HG03097 (cell line): ENCODE results near the gene ENDOV.
A peak's percentile ranks its signal among the peaks of the same experiment; 100 is the strongest.

ENCODE experiments used
- ATAC-seq: cut with Tn5 transposase; IDR thresholded peaks from one replicate; pipeline ENCODE4 v1.9.1; 2021; ENCODE audit not compliant: unreplicated experiment, low FRiP score

ENDOV gene

DNA sequence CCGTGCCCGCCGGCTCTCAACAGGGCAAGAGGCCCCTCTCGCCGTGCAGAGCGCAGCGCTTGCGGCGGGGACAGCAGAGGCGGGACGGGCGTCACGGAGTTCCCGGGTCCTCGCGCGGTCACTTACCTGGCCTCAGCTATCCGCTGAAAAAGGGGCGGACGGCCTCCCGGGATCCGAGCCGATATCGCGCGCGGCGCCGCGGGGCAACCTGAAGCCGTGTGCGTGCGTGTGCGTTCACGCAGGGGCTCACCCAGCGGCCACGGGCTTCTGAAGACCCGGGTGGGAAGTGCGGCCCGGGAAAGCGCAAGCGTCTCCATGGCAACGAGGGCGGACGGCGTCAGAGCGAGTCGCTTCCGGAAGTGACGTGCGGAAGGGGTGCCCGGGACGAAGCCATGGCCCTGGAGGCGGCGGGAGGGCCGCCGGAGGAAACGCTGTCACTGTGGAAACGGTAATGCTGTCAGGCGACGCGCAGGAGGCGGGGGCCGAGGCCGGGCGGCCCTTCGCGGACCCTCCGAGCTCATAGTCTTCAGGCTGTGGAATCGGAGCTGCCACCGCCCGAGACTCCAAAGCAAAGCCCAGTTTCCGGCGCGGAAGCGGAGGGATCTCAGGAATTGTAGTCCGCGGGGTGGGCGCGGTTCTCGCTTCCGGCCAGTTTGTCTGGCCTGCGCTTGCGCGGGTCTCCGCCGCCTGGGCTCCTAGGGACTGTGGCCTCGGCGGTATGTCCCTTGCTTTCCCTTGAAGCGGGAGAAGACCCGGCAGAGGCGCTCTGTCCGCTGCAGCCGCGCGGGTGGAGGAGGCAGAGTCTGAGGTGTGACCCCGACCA is at the start of gene ENDOV:
TSS of gene ENDOV (plus strand) at position 365 of the 823 bp plus-strand sequence. CDS start at position 393, 28 bp downstream.
- peak; percentile 90 for ATAC-seq

DNA sequence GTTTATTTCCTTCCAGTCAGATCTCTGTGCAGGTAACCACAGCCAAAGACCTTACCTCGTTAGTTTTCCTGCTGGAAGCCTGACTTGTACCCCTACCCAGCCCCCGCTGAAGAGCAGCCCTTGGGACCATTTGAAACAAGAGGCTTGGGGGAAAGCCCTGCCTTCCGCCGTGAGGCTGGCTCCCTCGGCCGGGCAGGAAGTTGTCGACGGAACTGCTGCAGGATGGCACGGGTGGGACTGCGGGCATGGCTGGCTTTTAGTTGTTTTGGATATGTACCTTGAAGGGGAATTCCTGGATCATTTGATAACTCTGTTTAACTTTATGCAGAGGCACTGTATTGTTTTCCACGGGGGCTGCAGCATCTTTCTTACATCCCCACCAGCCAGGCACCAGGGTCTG is 49.0 kb upstream of the ENDOV start:
- no peak for ATAC-seq

- no peak for ATAC-seq
These were observed 47.5 kb upstream of the ENDOV start for GRCh38 chr17:80367503-80367902.

DNA sequence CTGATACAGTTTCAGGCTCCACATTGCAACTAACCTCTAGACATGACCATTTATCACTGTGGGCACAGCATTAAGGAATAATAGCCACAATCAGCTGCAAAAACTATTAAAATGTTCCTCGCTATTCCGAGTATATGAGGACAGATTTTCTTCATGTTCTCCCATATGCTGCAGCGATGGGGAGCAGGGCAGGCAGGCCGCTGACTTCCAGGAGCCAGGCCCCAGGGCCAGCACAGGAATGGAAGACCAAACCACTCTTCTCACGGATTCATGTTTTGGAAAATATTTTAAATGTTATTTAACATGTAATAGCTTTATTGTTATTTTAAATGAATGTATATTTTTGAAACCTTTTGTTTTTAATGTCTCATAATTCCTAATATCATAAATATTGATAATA is 43.8 kb upstream of the ENDOV start:
- ATAC-seq: no peak

DNA sequence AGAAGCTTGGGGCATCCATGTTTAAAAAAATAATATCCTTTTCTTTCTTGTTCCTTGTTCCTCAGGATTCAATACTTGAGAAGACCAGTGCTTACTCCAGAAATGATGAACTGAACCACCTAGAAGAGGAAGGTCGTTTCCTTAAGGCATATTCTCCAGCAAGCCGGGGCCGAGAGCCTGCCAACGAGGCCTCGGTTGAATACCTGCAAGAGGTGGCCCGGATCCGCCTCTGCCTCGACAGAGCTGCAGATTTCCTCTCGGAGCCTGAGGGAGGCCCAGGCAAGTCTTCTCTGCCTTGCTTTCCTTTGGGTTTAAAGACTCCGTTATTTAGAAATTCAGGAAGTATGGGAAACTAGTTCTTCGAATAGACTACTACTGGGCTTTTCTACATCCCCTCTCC is 42.5 kb upstream of the ENDOV start:
- ATAC-seq: no peak

DNA sequence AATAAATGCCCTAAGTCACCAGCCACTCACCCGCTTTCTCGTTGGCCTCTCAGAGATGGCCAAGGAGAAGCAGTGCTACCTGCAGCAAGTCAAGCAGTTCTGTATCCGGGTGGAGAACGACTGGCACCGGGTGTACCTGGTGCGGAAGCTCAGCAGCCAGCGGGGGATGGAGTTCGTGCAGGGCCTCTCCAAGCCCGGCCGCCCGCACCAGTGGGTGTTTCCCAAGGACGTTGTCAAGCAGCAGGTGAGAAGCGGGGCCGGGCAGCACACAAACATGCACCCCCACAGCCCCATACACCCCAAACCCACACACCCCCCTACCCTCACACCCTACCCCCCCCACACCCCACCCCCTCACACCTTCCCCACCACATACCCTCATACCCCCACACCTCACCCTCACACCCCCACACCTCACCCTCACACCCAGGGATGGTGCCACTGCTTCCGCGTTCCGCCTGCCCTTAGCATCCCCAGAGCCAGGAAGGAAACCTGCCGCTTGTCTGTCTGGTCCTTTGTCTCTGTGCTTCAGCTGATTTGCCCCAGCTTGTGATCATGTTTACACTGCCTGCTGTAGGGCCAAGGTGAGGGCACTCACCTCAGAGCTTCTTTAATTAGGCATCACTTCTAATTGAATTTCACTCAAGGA is 41.9 kb upstream of the ENDOV start:
- ATAC-seq: no peak

GRCh38 chr17:80374039-80374731 is 40.8 kb upstream of the ENDOV start:
- ATAC-seq: no peak

DNA sequence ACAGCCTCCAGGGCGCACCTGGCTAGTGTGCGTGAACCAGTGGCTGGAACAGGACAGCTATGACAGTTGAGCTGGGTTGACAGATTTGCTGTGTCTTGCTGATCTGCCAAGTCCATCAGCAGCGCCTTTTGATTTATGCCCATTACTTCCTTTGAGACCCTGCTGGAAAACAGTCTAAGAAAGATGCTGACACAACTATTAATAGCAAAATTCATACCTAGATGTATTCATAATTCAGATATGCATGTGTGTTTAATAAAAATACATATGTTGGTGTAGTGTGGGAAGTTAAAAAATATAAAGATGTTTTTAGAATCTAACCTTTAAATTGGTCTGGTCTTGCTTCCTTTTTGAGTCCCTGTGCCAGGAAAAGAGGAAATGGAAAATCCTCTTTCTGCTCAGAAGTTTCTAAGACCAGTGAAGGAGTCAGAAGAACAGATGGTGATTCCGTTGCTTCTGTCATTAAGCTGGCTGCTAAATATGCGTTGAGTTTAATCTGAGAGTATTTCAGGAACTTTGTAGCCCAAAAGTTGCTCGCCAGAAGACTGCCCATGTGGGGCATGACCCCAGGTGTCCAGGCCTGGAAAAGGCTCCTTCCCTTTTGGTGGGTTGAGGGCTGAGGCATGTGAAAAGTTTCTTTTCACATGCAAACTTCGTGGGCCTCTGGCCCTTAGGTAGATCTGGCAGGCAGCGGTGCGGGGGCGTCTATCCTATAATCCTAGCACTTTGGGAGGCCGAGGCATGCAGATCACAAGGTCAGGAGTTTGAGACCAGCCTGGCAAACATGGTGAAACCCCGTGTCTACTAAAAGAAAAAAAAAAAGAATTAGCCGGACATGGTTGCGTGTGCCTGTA is 40.0 kb upstream of the ENDOV start:
- ATAC-seq: no peak

DNA sequence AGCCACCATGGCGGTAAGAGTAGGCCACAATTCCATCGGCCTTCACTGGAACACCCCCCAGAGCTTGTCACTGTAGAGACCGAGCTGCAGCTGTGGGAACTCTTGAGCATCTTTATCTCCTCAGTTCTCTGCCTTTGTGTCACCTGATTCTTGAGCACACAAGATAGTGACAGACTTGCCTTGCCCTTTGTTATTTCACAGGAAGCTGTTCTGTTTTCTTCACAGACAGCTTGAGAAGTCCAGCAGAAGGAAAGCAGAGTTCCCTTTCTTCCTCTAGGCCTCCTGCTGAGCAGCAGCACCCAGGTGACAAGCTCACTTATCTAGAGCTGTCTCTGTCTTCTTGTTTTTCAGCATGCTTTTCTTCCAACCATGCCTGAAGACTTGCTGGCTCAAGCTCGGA is 38.4 kb upstream of the ENDOV start:
- ATAC-seq: no peak

DNA sequence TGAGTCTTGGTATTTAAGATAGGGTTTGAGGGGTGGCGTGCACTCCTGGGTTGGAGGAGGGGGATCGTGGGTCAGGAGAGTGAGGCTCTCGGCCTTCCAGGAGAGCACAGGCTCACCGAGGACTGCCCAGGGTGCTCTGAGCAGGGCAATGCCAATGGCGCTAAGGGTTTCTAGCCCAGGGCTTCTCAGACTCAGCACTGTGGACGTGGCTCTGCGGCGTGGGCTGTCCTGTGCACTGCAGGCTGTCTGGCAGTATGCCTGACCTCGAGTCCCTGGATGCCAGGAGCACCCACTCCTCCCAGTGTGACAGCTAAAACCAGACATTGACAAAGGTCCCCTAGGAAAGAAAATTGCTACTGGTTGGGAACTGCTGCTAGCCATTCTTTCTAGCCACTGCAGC is 37.2 kb upstream of the ENDOV start:
- ATAC-seq: no peak

DNA sequence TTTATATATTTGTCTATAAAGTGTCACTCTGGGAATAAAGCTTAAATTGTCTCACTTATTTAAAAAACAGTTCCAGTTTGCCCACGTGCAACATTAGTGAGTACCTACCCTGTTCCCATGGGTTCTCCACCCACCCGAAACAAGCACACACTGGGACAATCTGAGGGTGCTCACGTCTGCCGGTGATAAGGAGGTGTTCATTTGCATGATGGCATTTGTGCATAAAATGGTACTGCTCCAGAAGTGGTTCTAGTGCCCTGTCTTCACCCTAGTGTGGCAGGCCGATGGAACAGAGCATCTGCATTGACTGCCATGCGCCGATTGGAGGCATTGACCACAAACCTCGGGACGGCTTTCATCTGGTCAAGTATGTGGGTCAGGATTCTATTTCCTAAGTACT is 35.6 kb upstream of the ENDOV start:
- no peak for ATAC-seq

DNA sequence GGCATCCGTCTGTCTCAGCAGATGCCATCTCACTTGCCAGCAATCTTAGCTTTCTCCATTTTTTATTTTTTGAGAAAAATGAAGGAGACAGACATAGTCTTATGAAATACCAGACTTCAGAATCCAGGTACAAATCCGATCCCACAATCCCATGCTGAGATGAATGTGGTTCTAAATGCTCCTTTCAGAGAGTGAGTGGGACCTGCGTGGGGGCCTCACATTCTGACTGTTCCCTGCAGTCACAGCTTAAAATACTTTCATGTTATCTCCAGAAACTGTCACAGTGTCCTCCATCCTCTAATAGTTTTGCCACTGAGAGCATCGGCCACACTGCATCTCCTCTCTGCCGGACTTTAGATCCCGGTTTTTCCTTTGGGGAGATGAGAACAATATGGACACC is 34.9 kb upstream of the ENDOV start:
- ATAC-seq: no peak

- ATAC-seq: no peak
These were observed 34.4 kb upstream of the ENDOV start for GRCh38 chr17:80380555-80381002.

DNA sequence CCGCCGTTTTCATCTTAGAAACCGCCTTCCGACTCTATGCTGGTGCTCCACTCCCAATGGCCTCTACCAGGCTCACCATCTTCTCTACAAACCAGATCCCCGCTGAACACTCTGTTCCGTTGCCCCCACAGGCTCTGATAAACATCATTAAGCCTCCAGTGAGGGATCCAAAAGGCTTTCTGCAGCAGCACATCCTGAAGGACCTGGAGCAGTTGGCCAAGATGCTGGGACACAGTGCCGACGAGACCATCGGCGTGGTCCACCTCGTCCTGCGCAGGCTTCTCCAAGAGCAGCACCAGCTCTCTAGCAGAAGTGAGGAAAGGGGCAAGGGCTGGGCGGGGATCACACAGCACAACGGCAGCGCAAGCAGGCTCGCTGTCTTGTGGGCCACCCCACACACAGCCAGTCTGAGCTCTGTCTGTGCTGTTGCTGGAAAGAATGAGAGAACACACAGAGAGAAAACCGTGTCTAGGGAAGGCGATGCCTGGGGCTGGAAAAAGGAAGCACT is 33.5 kb upstream of the ENDOV start:
- no peak for ATAC-seq

GRCh38 chr17:80382446-80382845 is 32.5 kb upstream of the ENDOV start:
- ATAC-seq: no peak

DNA sequence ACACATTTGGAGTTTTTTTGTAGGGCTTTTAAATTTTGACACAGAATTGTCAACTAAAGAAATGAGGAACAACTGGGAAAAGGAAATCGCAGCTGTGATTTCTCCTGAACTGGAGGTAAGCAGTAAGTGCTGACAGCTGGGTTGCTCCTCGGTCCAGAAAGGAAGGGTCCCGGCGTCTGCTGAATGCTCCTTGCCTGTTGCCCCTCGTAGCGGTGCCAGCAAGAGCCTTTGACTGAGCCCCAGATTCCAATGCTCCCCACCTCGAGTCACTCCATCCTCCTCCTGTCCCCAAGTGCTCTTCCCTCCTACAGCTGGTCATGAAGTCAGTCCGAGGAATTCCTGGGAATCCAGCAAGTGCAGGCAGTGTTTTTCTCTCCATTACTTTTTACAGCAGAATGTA is 32.0 kb upstream of the ENDOV start:
- ATAC-seq: no peak

DNA sequence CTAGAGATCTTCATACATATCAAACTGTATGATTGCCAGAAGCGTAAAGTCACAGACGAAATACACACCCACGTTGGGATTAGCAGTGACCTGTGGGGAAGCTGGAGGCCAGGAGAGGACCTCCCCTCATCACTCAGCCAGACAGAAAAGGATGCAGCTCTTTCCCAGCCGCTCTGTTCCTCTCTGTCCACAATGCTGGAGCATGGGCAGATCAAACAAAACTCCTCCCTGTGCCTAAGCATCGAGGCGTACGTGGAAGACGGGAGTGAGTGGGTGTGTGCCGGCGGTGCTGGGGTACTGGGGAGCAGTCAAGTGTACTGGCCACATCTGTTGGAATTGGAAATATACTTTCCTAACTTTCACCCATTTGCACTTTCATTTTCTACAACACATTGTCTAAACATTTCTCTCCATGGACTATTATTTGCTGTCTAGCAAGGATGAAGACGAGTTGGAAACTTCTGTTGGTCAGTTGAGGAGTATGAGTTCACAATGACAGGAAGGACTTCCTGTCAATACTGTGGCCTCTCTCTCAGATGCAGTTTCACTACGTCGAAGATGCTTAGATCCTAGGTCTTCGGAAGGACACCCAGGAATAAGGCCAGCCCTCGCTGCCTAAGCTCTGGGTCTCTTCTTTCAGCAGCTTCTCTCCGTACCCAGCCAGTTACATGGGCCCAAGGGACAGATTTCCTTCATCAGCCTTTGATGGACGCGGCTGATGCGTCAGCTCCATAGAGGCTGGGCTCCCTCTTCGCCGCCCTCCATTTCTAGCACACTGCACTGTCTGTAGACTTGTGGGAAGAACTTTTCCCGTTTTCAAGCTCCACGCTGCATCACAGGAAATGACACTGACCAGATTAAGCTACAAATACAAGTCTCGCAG is 30.6 kb upstream of the ENDOV start:
- ATAC-seq: no peak

- no peak for ATAC-seq
These were observed 29.9 kb upstream of the ENDOV start for GRCh38 chr17:80385046-80385445.

DNA sequence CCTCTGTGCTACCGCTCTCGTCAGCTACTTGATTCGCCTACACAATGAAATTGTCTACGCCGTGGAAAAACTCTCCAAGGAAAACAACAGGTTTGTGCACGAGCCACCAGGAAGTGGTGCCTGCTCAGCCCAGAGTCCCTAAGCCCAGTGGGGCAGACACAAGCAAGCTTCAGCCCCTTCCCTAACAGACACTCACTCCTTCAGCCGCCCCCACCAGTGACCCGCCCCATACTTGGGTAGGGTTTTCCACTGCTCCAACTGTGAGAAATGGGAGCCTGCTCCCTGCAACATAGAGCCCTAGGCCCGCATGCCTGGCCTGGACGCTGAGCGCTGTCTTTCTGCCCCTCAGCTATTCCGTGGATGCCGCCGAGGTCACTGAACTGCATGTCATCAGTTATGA is 28.6 kb upstream of the ENDOV start:
- no peak for ATAC-seq
